Tracheal epithelial cell (primary cell): ENCODE measurements around the gene DAGLA. TPM values are rescaled to one million over a fixed set of nuclear protein-coding genes. Genes with fewer than 3 reads are reported as not detected.

Experiments used
- total RNA-seq: library from RNA; depleted of rRNA; stranded (reverse); fragments of >200 nt; gene quantifications from 2 replicates; pipeline ENCODE4 v1.2.1, GENCODE V29; 2014

The DAGLA gene
- under 0.01 and 0.96 TPM in 2 replicates for total RNA-seq

DNA sequence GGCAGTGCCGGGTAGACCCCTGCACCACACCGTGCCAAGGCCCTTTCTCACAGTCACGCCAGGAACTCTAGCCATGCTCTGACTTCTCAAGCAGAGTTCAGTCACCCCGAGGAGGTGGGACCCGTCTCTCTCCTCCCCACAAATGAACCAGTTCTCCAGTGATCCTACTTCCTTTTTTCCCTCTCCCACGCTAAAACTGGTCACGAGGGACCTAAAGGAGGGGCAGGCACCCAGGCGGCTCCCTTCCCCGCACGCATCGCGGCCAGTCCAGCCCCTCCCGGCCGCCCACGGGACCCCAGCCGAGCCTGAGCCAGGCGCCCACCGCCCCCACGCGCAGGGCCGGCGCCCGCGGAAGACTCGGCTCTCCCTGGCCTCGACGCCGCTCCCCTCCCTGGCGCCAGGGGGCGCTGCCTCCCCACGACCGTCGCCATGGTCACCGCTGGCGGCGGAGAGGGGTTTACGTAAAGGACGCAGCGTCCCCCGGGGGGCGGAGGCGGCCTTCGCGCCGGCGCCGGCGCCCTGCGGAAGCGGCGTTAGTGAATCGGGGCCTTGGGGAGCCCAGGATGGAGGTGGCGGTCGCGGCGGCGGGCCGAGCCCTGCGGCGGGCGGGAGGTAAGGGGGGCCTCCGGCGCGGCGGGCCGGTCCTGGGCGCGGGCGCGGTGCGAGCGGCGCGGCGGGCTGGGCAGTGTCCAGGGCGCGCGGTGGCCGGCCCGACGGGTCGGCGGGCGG, at the start of gene DAGLA:
Gene DAGLA, plus strand, starts transcription at position 499 of the 729 bp plus-strand sequence. CDS start 39,765 bp downstream, outside the sequence.

DNA sequence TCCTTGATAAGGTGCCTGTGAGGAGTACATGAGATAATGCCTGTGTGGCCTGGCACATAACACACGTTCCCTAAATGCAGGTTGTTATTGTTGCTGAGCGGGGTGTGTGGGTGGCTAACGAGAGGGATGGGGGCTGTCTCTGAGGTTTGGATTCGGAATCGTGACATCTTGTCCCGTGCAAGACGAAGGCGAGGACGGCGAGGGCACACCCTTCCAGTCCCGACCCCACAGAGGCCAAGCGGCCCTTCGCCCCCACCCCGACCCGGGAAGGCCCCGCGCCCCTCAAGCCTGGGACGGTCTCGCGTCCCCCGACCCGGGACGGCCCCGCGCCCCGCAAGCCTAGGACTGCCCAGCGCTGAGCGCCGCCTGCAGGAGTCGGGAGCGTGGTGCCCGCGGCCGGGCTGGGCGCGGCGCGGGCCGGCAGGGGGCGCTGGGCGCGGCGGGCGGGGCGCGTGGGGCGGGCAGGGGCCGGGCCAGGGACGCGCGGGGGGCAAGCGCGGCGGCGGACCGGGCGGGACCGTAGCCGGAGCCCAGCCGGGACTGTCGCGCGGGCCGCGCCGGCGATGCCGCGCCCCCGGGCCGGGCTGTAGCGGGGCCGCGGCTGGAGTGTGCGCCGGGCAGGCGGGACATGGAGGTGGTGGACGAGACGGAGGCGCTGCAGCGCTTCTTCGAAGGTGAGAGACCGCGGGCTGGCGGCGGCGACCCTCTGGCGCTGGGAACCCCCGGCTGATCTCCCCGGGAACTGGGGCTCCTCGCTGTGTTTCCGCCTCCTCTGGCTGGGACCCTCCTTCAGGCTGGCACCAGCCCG, 72.1 kb downstream of the DAGLA start, which contains the start of gene MYRF:
Gene MYRF, plus strand, starts transcription at position 520 of the 808 bp plus-strand sequence. Its CDS starts 109 bp downstream, at position 629.

DNA sequence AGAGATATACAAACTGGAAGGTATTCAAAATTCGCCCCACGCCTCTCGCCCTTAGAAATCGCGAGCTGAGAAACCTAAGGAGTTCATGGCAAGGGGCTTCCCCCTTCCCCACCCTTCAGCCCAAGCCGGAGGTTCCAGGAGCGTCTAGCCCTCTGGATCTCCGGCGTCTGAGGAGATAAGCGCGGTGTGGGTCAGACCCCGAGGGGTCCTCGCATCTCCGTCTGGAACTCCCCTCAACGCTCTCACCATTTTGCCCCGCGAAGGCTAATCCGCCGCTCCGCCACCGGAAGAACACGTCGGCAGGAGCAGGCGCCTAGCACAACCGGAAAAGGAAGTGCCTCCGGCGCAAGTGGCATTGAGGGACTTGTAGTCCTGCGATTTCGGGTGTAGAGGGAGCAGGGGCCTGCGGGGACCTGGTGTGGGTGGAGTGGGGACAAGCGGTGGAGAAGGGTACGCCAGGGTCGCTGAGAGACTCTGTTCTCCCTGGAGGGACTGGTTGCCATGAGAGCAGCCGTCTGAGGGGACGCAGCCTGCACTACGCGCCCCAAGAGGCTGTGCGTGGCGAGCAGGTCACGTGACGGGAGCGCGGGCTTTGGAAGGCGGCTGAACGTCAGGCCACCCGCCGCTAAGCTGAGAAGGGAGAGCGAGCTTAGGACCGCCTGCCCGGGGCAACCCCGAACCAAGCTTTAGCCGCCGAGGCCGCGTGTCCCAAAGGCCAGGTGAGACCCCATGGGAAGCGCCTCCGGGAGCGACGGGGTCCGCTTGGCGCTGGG, 112.3 kb downstream of the DAGLA start, which contains the start of the genes FEN1 and TMEM258:
Gene FEN1, plus strand, starts transcription at position 602 of the 773 bp plus-strand sequence. CDS start 2,451 bp downstream, outside the sequence.
Gene TMEM258, minus strand, starts transcription at position 290 of the 773 bp plus-strand sequence. Its CDS starts 41 bp downstream, at position 249.

Other genes starting within 250 kb of the DAGLA start
- gene LRRC10B, start 171.6 kb upstream of the DAGLA start, total RNA-seq, result not detected in 2 replicates
- gene SYT7, start 99.3 kb upstream of the DAGLA start, total RNA-seq, result 13.4 and 17.6 TPM in 2 replicates
- gene MYRF, start 72.2 kb downstream of the DAGLA start, total RNA-seq, result under 0.01 and 0.72 TPM in 2 replicates
- gene TMEM258, start 112.2 kb downstream of the DAGLA start, total RNA-seq, result 30.8 and 38.4 TPM in 2 replicates
- 3.2 and 12.5 TPM in 2 replicates for gene FEN1, start 112.5 kb downstream of the DAGLA start, total RNA-seq
- gene FADS1, start 136.6 kb downstream of the DAGLA start, total RNA-seq, result 40.2 and 79.7 TPM in 2 replicates
- gene FADS2, start 147.9 kb downstream of the DAGLA start, total RNA-seq, result 63.5 and 143 TPM in 2 replicates
- 22.6 and 97.4 TPM in 2 replicates for gene FADS3, start 211.2 kb downstream of the DAGLA start, total RNA-seq
- gene RAB3IL1, start 237.2 kb downstream of the DAGLA start, total RNA-seq, result 1.1 and 1.9 TPM in 2 replicates